Colon (tissue), 2 donors: ENCODE data around the gene NT5C2.

ENCODE experiments used
- FAIRE-seq: peaks from 2 replicates; lab custom pipeline; 2012; peaks lifted over from hg19 to GRCh38; lab: Jason Lieb, UNC
- donor health status: control.
- donor health status: control.

The NT5C2 gene

DNA sequence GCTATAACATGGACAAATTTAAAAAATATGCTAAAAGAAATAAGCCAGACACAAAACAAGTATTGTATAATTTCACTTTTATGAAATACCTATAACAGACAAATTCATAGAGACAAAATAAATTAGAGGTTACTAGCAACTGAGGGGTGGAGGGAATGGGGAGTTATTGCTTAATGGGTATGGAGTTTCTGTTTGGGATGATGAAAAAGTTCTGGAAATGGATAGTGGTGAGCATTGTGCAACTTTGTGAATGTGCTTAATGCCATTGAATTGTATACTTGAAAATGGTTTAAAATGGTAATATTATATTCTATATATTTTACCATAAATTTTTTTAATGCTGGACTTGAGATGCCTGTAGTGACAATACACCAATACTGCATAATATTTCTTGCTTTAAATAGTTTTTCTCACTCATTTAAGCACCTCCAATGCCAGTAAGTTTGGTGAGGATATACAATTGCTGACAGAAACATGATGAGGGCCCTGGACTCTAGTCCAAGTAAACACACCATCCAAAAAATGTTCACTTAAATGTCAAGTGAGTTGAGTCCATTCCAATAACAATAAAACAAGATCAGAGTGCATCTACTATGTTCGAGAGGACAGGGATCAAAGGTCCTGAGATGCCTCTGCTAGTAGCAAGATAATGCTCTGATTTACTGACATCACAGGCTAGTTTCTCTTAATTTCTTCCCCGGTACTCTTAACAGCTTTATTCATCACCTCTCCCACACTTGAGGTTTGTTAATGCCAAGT lies 71.9 kb downstream of the NT5C2 start:
- FAIRE-seq: no peak

DNA sequence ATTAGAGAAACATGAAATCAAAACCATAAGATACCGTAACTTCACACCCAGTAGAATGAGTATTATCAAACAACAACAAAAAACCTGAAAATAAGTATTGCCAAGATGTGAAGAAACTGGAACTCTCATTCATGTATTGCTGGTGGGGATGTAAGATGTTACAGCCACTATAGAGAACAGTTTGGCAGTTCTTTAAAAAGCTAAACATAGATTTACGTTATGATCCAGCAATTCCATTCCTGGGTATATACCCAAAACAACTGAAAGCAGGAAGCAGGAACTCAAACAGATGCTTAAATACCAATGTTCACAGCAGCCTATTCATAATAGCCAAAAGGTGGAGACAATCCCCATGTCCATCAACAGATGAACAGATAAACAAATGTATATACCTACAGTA lies 72.5 kb downstream of the NT5C2 start:
- FAIRE-seq: no peak

DNA sequence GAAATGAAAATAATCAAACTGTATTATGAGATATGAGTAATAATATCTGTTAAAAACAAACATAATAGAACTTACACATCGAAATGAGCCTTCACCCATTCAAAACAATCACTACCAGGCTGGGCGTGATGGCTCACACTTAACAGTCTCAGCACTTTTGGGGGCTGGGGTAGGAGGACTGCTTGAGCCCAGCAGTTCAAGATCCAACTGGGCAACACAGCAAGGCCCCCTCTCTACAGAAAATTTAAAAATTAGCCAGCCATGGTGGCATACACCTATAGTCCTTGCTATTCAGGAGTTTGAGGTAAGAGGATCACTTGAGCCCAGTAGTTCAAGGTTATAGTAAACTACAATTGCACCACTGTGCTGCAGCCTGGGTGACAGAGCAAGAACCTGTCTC lies 75.8 kb downstream of the NT5C2 start:
- FAIRE-seq: no peak

DNA sequence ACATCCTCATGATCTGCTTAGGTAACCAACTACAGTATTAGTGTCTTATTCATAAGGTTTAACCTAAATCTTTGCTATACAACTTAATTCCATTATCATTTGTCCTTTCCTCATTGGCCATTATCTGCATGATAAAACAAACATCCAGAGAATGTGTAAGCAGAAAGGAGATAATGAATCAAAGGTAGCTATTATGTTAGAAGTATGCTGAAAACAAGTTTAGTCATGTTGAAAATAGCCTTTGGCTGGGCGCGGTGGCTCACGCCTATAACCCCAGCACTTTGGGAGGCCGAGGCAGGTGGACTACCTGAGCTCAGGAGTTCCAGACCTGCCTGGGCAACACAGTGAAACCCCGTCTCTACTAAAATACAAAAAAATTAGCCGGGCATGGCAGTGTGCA lies 78.2 kb downstream of the NT5C2 start:
- FAIRE-seq: no peak

DNA sequence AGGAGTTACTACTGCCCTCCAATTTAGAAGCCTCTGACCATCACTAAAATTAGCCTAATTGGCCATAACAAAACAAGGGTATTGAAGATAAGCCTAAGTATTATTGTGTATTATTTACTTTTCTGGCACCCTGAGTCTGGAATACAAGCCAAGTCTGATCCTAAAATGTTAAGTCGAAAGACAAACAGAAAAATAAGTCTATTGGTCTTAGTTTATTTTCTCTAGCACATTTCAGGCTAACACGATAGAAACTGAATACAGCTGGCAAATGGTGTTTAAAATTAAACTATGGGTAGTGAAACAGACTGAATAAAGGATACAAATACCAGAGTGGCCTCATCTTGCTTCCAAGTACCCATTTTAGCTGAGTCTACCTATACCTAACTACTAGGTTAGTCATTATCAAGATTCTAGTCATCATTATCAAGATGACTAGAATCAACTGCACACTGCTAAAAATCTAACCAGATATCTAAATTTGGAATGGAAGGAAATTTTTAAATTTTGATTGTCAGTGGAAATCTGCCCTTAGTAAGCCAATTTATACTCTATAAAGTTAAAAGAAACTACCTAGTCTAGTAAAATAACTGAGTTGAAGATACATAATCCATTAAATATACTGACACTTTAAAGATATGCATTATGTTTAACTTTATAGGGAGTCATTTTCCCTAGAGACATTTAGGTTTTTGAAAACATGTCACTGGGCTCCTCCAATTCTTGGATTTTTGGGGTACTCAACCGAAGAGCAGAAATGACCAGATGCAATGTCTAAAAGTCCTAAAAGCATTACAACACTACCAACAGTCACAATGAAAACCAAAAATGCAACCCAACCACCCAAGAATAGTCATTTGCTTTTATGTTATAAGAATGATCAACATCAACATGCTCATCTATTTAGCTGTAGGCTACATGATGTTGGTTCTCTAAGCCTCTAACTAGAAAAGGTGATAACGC lies 80.9 kb downstream of the NT5C2 start:
- FAIRE-seq: no peak

DNA sequence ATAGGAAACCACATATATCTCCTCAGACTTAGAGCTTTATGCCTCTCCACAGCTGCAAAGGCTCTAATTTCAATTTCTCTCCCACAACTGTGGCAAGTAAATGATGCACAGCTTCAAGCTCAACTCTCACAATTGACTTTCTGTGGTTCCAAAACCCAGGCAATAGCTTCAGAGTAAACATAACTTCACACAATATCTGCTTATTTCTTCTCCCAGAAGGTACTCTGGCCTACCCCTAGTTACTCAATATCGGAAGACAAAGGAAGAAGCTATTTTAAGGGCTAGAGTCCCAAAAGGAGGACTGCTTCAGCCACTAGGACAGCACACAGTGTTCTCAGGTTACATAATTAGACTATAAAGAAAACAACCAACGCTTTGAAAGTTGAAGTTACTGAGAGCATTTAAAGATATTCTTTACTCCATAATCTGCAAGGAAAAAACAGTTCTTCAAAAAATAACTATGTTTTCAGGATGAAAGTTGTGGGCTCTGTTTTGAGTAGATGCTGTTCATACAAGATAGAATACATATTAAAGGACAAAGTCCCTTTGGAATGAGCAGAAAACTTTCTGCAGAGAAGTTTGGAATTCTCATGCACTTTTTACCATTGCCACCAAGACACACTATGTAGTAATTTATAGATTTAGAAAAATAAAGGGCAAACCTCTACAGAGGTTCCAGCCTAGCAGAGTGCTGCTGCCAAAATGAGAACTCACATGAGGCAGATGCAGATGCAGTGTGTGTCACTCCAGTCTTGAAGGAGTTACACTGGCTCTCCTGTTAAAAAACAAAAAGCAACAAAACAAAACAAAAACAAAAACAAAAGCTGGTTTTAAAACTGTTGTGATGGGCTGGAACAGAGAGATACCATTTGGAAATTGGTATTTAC lies 81.8 kb downstream of the NT5C2 start:
- FAIRE-seq: no peak

DNA sequence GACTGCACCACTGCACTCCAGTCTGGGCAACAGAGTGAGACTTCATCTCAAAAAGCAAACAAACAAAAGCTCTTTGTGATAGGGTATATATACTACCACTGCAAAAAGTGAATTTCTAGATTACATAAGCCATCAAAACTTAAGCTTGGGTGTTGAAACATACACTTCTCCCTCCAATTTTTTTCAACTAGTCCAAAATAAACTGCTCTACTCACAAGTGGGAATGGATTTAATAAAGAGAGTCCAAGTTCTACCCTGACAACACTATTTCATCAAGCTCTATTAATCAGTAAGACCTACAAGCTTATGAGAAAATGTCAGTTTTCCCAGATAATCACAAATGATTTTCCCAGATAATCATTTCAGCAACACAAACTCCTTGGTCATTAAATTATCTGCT lies 82.7 kb downstream of the NT5C2 start:
- no peak for FAIRE-seq

DNA sequence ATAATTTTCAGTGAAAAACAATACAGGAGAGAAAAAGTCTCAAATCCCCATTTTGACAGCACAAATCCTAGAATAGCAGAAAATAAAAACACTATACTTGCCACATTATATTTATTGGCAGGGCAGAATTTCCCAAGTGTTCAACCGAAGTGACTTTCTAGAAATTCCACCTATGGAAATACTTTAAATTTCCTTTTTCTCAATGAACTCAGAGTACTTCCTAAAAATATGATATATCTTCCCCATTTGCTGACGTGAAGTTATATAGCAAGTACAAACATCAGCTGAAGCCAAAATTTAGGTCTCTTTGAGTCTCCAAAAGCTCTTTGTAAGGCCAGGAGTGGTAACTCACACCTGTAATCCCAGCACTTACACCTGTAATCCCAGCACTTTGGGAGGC lies 83.3 kb downstream of the NT5C2 start:
- no peak for FAIRE-seq

DNA sequence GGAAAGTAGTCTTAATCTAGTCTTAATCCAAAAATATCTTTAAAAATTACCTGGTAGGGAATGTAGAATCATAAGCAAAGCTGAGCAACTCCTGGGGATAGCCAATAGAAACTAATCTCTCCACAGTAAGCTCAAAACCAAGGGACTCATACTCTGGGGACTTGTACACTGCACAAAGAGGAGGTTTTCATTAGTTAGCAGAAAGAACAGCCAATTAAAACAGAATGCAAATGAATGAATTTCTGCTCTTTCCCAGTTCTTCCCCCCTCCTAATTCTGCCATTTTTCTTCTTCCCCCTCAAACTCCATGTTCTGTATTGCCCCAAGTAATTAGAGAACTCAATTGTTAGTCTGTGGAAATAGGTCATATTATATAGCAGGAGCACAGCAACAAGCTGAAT lies 86.5 kb downstream of the NT5C2 start:
- no peak for FAIRE-seq

DNA sequence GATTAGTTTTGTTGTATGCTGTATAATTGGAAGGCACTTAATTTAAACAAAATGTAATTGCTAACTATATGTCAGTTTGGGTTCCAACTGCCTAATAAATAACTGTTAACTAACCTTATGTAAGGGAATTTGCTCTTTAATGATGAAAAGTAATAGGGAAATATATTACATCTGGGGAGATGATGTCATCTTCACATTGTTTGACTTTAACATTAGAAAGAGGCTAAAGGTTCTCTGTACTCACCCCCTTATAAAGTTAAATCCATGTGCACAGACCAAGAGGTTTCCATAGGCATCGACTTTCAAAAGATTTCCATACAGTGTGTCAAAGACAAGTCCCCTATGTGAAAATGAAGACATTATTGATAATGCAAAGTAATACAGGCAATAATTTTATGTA lies 87.6 kb downstream of the NT5C2 start:
- no peak for FAIRE-seq

DNA sequence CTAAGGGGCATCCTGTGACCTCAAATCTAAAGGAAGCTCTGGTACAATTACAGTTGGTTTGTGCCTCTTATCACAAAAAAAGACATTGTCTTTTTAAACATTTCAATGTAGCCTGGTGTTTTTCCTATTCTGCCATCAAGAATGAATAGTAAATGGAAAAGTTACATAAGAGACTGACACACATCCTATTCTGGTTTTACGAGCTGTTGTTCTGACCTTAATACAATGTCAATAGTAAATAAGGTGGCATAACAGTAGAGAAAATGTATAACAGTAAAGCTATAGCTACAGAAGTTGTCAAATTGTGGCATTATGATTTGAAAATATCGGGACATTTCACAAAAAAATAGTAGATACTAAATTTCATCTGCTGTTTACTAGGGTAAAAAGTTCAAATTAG lies 88.4 kb downstream of the NT5C2 start:
- FAIRE-seq: no peak

DNA sequence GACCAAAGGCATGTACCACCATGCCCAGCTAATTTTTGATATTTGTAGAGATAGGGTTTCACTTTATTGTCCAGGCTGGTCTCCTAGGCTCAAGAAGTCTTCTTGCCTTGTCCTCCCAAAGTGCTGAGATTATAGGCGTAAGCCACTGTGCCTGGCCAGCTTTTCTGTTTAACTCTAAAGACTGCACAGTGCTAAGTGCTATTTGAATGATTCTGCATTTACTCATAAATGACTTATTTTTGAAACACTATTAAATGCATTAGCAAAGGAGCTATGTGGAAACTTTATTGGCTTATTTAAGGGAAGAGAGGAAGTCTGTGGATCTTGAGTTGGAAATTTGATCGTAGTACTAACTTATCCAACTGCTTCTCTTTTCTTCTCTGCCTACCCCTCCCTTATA lies 89.1 kb downstream of the NT5C2 start:
- FAIRE-seq: no peak

DNA sequence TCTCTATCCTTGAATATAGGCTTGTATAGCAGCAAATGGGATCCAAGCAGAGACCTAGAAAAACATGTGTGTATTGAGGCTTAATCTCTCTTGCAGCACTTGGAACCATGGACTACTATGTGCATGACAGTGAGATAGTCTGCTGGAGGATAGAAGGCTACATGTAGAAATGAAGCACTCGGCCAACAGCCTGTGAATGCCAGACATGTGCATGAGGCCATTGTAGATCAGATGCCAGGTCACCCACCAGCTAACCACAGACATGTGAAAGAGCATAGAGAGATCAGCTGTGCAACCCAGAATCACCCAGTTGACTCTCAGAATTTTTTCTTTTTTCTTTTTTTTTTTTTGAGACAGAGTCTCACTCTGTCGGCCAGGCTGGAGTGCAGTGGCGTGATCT lies 90.9 kb downstream of the NT5C2 start:
- FAIRE-seq: no peak

DNA sequence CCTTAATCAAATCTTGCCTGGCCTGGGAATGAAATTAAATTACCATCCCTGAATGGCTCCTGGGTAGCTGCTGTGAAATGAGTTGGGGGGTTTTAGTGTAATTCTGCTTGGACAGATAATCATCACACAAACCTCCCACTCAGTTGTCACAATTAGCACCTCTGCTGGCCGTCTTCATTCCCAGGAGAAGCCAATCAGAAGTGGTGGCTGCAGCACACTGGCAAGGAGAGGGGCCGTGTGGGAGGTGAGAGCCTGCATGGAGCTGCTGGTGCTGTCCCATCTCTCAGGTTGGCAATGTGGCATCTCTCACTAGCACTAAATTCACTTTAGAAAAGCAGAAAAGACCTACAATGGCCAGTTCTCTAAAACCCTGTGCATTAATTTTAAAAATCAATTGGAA lies 92.5 kb downstream of the NT5C2 start:
- FAIRE-seq: no peak

DNA sequence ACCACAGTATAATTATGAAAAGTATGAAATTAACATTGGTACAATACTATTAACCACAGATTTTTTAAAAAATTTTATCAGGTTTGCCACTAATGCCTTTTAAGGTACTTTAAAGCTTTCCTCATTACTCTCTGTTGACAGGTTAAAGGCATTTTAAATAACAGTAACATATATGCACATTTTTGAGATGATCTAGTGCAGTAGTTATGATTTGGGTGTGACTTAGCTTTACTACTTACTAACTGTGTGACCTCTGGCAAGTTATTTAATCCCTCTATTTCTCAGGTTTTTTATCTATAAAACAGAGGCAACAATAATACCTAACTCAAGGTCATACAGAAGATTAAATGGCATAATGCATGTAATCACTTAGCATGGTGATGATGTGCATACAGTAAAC lies 94.8 kb downstream of the NT5C2 start:
- no peak for FAIRE-seq

DNA sequence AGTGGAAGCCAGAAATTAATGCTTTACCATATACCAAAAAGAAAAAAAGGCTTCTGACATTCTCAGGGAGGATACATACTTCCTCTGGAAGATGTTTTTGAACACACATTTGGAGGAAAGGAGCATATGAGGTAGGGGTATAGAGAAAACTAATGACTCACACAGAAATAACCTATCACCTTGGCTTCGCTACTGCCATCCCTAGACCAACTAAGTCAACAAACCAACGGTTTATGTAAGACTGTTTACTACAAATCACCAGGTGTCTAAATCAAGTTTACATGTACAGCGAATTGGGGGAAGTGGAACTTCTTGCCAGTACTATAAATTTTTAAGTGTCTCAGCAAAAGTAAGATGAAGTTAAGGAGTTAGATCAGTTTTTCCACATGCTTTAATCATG lies 96.9 kb downstream of the NT5C2 start:
- FAIRE-seq: no peak

DNA sequence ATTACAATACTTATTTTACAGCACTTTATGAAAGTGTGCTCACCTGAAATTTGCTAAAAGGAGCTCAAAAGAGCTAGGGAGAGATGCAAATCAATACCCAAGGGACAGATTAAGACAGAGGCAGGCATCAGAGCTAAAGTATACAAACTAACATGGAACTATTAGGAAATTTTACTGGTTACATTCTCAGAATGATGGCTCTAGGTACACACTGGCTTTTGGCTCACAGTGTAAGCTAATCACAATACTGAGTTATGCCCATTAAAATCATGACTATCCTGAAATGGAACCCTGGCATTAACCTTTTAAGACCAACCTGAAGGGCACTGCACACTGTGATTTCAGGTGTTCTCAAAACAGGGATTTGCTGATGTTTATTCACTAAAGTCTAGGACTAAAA lies 98.1 kb downstream of the NT5C2 start:
- FAIRE-seq: no peak

DNA sequence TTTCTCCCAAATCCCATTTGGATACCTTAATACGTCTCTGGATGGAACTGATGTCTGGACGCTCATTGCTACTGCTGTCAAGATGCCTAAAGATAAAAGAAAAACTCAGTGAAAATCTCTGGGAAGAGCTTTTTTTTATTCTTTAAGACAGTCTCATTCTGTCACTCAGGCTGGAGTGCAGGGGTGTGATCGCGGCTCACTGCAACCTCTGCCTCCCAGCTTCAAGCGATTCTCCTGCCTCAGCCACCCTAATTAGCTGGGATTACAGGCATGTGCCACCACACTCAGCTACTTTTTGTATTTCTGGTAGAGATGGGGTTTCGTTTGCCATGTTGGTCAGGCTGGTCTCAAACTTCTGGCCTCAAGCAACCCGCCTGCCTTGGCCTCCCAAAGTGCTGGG lies 102.2 kb downstream of the NT5C2 start:
- no peak for FAIRE-seq

DNA sequence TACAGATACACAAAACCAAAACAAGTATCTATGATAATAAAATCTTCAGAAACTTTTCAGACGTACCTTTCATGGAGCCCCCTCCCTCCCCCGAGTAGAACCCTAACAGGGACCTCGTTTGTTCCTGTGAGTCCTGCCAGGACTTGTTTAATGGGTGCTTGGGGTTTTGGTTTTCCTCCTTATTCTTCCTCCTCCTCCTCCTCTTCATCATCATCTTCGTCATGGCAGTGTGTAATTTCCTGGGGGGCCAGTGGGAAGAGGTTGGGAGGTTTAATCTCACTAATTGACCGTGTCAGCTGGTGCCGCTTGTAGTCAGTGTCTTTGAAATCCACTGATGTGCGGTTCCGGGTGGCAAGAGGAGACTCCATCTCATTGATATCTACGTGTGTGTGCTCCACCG lies 103.6 kb downstream of the NT5C2 start:
- no peak for FAIRE-seq

DNA sequence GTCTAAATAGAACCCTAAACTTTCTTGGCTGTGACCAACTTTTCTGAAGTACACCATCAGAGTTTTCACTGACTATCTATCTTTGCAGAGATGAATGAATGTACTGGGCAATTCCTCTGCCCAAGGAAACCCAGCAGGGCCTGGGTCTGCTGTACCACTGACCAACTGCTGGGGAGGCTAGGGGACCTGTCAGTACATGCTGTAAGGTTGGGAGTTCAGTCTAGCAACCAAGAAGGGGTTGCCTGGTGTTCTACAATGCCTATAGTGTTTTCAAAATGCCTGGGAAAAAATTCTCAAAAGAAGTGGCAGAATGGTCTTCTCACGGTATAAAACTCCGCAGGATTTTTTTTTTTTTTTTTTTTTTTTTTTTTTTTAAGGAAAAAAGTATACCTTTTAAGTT lies 106.3 kb downstream of the NT5C2 start:
- no peak for FAIRE-seq

DNA sequence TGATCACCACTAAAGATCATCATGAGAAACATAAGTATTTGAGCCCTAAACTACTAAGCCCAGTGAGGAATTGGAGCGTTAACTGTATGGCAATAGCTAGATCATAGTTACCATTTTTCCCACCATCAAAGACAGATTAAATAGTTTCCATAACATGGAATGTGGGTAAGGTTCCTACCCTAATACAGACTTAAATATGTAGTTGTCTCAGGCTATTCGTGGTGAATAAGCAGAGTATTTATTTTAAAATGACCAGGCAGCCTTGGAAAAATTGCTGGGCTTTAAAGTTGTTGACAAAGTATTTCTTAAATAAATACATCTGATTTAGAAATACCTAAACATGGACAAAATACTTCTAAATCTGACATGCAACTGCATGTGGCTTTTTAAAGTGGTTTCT lies 106.8 kb downstream of the NT5C2 start:
- FAIRE-seq: no peak

DNA sequence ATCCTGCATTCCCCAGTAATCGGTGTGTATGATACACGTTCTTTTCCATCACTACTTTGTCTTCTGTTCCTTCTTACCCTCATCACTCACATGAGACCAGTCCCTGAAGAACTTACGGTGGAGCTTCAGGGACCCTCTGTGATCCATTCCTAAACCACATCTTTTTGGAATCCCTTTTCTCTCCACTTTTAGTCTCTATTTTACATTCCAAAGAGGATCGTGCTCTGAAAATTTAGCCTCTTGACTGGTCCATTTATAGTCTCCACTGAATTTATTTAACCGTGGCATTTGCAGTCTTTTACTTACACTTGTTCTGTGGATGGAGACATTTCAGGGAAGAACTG lies 109.1 kb downstream of the NT5C2 start:
- FAIRE-seq: no peak
